GM21619 (cell line): ENCODE results near the gene TNPO3.
"Not testable (repeated sequence)": the region's sequence is repeated elsewhere in the genome, so short reads cannot be mapped to it uniquely, and the experiment has no call there.

Experiments used
- ATAC-seq: cut with Tn5 transposase; IDR thresholded peaks from one replicate; pipeline ENCODE4 v1.9.1; 2021; ENCODE audit not compliant: unreplicated experiment

Gene TNPO3

DNA sequence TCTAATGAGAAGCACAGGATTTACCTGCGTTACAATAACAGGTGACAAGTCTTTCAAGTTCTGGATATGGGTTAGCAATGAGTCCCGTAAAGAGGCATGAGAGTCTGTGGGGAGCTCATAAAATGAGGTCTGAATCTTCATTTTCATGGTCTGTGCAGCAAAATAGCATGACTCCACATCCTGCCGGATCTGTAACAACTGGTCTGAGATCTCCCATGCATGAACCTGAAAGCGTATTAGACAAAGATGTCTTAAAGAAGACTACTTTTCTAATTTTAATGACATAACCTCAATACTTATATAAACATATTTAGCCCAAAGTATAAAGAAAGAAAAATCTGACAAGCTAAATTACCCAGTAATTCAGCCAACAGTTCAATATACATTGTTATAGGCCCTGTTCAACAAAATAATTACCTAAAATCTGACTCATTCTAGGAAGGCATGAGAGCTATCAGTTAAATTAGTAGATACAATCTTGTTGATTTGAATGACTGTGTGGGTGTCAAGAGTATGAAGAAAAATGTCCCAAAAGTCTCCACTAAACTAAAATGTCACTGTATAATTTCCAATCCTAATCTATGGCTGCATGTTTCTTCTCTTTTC lies 36.9 kb downstream of the TNPO3 start:
- ATAC-seq = peak; percentile 73

GRCh38 chr7:129017264-129017663 lies 37.6 kb downstream of the TNPO3 start:
- ATAC-seq = no peak

DNA sequence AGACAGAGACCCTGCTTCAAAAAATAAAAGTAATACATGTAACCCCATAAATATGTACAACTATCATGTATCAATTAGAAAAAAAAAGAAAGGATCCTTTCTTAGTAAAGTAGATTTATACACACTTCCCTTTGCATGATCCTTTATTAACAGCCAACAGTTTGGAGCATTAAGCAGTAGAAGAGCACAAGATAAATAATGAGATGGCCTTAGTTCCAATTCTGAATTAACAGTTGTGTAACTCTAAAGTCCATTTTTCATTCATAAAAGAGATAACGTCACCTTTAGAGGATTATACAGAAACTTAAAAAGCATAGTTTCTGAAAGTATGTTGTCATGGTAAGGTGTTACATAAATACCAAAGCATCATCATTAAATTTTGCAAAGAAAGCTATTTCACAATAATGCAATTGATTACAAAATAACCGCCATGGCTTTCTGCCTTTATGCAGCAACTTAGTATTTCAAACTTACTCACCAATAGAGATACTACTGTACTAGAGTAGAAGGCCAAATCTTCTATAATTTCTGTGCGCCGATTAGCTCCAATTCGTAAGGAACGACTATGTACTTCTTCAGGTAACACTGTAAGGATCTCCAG lies 40.3 kb downstream of the TNPO3 start:
- no peak for ATAC-seq

DNA sequence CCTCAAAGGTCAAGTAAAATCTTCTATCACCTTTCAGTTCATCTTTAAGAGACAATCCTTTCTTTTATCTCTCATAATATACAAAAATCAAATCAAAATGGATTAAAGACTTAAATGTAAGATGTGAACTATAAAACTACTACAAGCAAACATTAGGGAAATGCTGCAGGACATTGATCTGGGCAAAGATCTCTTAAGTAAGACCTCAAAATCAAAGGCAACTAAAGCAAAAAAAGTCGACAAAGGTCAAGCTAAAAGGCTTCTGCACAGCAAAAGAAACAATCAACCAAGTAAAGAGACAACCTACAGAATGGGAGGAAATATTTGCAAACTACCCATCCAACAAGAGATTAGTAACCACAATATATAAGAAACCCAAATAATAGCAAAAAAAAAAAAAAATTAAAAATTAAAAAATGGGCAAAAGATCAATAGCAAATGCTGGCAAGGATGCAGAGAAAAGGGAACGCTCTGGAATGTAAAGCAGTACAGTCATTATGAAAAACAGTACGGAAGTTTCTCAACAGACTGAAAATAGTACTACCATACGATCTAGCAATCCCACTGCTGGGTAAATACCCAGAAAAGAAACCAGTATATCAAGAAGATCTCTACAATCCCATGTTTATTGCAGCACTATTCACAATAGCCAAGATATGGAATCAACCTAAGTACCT lies 41.7 kb downstream of the TNPO3 start:
- ATAC-seq = no peak

GRCh38 chr7:129012641-129013040 lies 42.3 kb downstream of the TNPO3 start:
- ATAC-seq = no peak

DNA sequence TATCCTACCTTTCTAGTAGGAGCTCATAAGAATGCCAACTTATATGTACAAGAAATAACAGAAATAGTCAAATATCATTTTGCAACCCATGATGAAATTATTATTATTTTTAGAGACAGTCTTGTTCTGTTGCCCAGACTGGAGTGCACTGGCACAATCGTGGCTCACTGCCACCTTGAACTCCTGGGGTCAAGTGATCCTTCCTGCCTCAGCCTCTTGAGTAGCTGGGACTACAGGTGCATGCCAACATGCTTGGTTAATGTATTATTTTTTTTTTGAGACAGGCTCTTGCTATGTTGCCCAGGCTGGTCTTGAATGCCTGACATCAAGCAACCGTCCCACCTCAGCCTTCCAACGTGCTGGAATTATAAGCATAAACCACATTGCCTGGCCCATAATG lies 44.8 kb downstream of the TNPO3 start:
- ATAC-seq = no peak

- ATAC-seq = peak; percentile 58
These were observed 45.5 kb downstream of the TNPO3 start for GRCh38 chr7:129009437-129009836.

DNA sequence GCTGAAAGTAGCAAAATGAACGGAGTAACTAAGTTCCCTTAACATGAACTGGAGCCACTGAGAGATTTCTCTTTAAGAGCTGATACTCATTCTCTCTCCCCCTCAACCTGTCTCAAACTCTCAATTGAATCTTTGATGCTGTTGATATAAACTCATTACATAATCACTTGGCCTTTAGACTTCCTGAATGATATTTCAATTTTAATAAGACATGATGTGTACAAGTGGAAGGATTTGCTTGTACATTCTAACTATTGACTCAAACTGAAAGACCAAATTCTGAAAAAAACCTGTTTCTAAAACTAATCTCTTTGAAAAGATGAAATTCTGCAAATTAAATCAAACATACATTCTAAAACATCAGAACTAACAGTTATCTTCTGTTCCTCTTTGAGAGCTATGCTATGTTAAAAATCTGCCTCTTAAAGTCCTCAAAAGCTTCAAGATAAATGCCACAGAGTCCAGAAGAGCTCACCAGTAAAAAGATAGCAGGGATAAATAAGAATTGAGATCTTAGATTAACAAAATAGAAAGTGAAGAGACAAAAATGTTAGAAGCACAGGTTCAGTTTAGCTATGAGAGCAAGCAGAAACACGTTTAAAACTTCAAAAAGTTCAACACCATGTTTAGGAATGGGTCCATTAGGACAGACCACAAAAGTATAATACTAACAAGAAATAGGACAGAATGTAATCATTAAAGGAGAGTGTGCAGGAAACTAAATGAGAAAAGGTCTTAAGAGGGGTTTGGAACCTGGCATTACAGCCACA lies 46.1 kb downstream of the TNPO3 start:
- peak; percentile 6 for ATAC-seq

DNA sequence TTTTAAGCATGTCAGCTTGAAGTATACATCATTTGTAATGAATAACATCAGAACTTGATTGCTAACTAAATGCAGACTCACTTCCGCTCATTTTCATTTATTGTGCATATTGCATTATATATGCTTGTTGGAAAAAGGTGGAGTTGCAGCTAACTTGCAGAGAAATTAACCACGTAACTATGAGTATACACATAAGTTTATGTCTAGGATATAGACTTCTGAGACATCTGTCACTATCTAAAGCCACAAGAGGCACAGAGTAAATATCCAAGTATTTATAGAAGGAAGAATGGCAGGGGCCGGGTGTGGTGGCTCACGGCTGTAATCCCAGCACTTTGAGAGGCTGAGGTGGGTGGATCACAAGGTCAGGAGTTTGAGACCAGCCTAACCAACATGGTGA lies 47.3 kb downstream of the TNPO3 start:
- ATAC-seq = no peak

GRCh38 chr7:129006636-129007414 lies 48.1 kb downstream of the TNPO3 start:
- no peak for ATAC-seq

DNA sequence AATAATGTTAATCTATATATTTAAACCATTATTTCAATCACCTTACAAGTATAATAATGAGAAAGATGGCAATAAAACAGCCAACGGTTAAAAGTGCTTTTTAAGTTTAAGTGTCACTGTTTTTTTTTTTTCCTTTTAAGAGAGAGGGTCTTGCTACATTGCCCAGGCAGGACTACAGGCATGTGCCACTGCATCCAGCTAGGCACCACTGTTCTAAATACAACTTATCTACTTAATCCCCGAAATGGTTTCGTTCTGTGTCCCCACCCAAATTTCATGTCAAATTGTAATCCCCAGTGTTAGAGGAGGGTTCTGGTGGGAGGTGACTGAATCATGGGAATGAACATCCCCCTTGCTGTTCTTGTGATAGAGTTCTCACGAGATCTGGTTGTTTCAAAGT lies 49.7 kb downstream of the TNPO3 start:
- no peak for ATAC-seq

GRCh38 chr7:128997181-128997580 lies 57.7 kb downstream of the TNPO3 start:
- no peak for ATAC-seq

- not testable (repeated sequence) for ATAC-seq
These were observed 60.4 kb downstream of the TNPO3 start for GRCh38 chr7:128994560-128994959.

- no peak for ATAC-seq
These were observed 61.5 kb downstream of the TNPO3 start for GRCh38 chr7:128993419-128993818.

DNA sequence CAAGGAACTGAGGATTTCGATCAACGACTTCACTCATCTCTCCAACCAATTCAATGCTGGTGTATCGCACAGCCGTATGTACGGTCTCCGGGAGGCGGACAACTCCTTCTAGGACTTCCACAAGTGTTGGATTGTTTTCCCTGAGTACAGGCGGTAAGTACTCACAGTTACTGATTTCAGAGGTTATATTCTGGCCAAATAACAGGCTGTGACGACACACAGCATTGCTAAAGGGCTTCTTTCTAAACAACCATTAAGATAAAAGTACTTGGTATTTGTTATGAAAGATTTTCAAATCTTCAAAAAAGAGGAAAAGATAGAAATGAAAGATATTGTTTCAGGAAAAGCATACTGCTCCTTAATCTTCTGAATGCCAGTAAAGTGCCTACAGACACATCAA lies 65.0 kb downstream of the TNPO3 start:
- ATAC-seq = no peak

DNA sequence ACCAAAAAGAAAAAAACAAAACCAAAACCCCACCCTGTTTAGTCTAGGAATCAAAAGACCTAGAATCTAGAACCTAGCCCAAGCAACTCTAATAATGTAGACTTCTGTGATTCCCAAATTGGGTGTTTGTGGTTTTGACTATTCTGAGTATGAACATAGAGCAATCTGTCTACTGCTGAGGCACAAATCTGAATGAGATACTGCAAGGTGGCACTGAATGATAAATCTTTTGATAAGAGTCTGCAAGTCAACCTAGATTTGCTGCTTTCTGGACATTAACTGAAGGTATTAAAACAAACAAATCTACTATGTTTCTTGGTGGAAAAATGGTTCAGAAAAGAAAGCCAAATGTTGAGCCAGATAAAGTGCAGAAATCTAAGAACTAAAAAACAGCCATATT lies 66.5 kb downstream of the TNPO3 start:
- ATAC-seq = no peak

GRCh38 chr7:128986609-128987008 lies 68.3 kb downstream of the TNPO3 start:
- no peak for ATAC-seq

GRCh38 chr7:128985660-128986059 lies 69.3 kb downstream of the TNPO3 start:
- no peak for ATAC-seq

- ATAC-seq = no peak
These were observed 72.8 kb downstream of the TNPO3 start for GRCh38 chr7:128982105-128982504.

- ATAC-seq = no peak
These were observed 80.5 kb downstream of the TNPO3 start for GRCh38 chr7:128974241-128974934.
